SHP77 (cell line): ENCODE measurements around the gene REM2.
"Not testable (repeated sequence)": the region's sequence is repeated elsewhere in the genome, so short reads cannot be mapped to it uniquely, and the experiment has no call there.

Experiments used
- DNase-seq, 2 experiments: peaks; one replicate each; lab custom pipeline; 2025; lab: John Stamatoyannopoulos, UW

Gene REM2

DNA sequence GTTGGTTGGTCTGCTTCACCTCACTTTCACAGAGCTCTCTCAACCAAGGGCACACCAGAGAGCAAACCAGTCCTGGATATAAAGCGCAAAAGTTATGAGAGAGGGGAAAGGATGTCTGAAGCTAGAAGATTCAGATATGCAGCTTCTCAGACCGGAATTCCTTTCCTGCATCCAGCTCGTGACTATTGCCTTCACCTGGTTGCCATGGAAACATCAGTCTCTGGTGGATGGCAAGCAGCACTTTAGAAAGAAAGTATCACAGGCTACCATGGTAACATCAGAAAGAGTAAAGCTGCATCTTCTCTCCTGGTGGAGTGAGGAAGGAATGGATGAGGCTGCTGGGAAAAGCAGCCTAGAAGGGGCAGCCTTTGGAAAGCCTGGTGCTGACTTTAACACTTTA, 13.7 kb downstream of the REM2 start:
- DNase-seq = no peak

DNA sequence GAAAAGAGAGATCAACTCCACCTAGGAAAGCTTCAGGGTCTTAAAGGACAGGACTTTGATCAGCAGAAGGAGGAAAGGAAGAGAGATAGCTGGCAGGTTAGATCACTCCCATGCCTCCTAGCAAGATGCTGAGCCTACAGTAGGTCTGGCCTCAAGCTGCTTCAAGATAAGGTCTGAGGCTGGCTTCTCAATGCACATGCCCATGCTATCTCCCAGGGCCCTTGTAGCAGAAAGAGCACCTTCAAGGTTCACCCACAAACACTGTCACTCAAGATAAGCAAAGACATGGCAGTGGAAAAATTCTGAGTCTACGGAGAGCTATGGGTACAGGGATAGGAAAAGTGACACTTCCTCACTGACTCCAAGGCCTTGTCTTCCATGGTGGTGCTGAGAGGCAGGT, 14.3 kb downstream of the REM2 start:
- DNase-seq = no peak

DNA sequence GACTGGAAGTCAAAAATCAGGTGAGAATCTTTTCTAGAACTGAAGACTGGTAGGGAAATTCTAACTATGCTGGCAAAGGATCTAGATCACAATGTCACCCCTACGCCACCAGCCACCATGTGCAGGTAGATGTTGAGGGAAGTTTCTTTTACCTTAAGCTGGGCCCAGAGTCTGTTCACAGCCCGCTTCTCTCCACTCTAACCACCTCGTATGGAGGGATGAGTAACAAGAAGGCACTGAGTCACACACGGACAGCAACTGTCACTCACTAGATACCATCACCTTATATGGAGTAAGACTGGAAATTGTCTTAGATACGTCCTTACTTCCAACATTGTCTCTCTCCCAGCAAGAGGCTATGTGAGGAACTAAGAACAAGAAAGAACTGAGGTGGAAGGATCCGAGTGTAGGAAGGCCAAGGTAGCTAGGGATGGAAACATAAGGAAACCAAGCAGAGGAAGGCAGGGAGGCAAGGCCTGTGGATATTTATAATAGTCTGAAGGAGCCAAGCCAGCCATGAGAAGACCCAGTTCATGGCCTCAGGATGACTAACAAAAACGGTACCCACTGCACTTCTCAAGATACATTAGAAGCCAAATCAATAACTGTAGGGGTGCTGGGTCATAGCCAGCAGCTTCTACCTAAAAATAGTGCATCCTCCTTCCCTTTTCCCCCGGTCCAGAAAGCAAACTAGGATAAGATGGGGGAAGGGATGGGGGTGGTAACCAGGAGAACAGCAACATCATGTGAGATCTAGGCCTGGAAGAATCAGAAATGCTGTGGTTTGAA, 15.5 kb downstream of the REM2 start:
- DNase-seq = no peak

DNA sequence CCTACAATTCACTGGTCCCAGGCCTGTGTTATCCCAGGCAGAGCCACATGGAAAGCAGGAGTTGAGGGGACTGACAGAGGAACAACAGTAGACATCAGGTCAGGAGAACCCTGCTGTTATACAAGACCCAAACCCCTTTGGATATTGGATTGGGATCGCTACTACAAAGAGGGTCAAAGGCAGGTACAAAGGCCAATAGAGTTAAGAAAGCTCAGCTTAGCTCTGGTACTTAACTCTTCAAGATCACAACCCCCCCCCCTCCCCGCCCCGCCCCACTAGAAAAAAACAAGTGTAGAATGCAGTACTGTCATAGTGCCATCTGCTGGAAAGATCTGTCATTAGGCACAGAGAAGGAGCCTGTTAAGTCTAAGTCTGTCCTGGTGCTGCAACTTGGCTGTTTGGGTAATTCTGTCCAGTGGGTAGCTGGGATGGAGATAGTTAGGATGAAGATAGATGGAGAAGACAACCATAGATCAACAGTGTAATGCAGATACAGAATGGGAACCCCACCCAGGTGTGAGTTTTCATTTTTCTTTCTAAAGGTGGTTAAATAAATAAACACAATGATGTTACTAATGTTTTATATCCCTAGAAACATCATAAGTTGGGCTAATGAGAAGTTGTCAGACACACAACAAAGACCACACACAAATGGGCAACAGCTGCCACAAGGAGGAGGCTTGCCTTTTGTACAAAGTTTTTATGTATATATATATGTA, 17.2 kb downstream of the REM2 start:
- DNase-seq = peak; percentile 38 to 49

DNA sequence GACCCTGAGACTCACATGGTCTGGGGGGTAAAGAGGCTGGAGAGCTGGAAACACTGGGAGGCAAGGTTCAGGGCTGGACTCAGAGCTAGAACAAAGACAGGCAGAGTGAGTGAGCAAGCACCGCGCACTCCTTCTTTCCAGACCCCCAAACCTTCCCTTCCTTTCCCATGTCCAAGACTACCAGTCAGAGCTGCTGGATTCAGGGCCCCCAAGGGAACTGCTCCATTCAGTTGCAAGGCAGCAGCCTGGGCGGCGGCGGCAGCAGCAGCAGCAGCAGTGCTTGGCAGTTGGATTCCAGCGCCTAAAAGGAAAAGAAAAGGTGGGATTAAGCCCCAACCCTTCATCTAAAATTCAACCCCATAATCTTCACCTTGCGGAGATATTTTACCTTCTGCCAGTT, 18.8 kb downstream of the REM2 start:
- DNase-seq = no peak

DNA sequence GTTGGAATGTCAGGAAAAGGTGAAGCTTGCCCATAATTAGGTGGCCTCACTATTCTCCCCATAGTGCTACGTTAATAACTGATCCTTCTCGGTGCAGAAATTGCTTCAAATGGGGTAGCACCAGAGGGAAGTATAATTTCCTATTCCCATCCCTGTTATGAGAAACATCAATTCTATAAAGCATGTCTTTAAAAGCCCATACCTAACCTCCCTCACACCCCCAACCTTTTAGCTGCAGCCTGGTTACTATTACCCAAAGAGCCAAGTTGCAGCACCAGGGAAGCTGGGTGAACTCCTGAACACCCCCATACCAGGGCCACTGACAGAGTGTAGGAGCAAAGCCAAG, 20.7 kb downstream of the REM2 start:
- DNase-seq = no peak

DNA sequence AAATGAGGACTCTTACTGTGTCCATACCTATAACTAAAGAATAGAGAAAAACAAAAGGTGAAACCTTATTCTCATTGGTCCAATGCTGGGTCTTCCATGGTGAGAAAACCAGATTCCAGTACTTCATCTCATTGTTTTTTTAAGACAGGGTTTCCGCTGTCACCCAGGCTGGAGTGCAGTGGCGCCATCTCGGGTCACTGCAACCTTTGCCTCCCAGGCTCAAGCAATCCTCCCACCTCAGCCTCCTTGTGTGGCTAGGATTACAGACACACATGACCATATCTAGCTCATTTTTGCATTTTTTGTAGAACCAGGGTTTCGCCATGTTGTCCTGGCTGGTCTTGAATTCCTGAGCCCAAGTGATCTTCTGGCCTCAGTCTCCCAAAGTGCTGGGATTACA, 22.6 kb downstream of the REM2 start:
- DNase-seq = no peak

DNA sequence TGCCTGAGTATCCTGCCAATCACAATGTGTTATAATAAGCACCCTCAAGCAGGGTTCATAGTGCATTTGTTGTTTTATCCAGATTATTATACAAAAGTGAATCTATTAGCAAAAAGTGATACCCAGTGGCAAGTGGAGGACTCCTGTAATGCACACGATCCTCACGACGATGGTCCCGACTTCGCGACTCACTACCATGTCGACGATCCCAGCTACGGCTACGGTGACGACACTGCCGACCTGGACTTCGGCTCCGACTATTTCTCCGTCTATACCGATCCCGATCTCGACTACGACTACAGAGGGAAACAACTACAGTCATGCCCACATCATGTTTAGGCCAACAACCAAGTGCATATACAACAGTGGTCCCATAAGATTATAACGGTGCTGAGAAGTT, 23.1 kb downstream of the REM2 start:
- no peak for DNase-seq

DNA sequence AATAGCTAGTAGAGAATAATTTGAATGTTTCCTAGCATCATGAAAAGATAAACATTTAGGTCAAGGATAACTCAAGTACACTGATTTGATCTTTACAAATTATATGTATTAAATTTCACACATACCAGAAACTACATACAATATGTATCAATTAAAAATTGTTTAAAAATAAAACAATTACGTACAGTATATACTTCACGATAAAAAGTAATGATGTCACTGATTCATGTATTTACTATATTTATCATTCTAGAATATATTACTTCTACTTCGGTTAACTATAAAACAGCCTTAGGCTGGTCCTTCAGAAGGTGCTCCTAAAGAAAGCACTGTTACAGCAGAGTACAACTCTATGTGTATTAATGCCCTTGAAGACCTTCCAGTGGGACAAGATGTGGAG, 24.4 kb downstream of the REM2 start:
- DNase-seq = no peak

DNA sequence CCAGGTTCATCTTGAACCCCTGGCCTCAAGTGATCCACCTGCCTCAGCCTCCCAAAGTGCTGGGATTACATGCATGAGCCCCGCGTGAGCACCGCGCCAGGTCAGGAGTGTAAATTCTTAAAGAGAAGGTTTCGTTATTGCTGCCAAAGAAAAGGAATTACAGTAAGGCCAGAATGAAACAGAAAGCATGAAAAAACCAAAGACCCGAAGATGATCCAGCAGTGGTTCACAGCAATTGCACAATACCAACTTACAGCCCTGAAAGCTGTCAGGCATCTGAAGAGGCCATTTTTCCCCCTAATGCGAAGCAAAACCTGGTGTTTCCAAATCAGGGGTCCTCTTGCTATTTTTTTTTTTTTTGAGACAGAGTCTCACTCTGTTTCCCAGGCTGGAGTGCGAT, 25.6 kb downstream of the REM2 start:
- no peak for DNase-seq

DNA sequence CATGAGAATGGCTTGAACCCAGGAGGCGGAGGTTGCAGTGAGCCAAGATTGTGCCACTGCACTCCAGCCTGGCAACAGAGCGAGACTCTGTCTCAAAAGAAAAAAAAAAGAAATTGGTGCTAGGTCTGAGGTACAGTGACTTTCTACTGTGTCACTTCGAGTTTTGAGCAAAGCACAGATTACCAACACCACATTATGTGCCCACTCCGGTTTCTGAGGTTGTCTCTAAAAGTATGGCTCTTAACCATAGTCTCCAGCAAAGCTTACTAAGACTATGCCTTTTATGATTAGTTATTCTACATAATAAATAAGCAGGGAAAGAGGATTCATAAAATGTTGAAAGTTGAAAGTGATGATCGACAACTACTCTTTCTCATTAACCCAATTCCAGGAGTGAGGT, 27.9 kb downstream of the REM2 start:
- DNase-seq = no peak

DNA sequence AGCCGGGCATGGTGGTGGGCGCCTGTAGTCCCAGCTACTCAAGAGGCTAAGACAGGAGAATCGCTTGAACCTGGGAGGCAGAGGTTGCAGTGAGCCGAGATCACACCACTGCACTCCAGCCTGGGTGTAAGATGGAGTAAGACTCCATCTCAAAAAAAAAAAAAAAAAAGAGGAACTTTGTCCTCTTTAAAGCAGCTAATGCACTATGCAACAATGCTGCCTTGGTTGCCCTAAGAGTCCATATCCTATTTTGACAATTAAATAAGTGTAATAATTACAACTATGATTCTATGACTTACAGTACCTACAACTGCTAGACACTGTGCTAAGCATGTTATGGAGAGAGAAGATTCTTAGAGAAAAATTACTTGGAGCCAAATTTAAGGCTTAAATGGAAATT, 31.8 kb downstream of the REM2 start:
- DNase-seq = not testable (repeated sequence)

DNA sequence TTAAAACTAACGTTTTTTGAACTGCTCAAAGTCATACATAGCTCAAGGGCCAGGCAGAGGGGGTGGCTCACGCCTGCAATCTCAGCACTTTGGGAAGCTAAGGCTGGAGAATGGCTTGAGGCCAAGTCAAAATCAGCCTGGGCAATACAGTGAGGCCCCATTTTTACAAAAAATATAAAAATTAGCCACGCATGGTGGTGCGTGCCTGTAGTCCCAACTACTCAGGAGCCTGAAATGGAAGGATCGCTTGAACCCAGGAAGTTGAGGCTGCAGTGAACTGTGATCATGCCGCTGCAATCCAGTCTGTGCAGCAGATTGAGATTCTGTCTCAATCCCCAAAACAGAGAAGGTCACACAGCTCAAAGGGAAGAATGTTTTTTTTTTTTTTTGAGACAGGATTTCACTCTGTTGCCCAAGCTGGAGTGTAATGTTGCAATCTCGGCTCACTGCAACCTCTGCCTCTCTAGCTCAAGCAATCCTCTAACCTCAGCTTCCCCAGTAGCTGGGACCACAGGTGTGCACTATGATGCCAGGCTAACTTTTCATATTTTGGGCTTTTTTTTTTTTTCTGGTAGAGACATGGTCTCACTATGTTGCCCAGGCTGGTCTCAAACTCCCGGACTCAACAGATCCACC, 33.0 kb downstream of the REM2 start:
- DNase-seq = no peak

DNA sequence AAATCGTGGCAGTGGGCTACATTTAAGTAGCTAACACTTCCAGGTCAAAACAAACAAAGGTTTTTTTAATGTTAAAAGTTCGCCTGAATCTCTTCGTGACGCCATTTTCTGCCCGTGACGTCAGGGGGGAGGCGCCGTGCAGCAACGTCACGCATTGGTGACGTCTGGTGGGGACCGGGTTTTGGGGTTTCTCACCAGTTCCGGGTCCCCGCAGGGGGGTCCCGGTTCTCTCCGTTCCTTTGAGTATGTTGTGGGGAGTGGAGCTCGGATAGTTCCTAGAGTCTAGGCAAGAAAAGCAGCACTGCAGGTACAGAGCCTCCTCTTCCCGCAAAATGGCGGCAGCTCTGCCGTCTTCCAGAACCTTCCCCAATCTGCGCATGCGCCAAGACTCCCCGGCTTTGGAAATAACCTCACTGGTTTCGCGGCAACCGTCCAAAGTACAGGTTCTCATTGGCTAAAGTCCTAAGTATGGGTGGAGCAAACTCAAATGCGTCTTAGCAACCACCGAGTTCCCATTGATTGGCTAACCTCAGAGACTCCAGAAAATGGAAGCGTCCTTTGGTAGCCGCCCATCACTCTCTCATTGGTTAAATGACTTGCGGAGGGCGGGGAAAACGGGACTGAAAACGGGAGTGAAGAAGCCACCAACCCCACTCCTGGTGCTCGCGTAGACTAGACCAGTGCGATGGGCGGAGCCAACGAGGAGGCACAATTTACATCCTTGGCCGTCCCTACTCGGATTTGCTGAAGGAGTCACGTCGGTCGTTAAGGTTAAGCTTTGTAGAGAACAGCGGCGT, 36.0 kb downstream of the REM2 start, which contains the start of gene RBM23:
TSS of gene RBM23 (minus strand) at position 346 of the 797 bp plus-strand sequence.
- peak; percentile 100 for DNase-seq

DNA sequence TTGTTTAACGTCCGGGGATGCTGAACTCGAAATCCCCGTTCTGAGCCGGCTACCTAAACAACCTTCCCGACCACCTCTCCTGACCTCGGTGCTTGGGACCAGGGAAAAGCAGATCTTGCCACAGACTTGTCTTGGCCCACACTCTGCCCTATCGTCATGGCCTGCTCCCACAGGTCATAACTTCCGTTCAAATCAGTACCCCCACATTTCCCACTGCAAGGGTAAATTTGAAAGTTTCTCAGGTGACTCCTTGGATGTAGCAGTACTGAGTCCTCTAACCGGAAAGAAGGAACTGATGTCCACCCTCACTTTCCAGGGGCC, 36.5 kb downstream of the REM2 start:
- DNase-seq = no peak

DNA sequence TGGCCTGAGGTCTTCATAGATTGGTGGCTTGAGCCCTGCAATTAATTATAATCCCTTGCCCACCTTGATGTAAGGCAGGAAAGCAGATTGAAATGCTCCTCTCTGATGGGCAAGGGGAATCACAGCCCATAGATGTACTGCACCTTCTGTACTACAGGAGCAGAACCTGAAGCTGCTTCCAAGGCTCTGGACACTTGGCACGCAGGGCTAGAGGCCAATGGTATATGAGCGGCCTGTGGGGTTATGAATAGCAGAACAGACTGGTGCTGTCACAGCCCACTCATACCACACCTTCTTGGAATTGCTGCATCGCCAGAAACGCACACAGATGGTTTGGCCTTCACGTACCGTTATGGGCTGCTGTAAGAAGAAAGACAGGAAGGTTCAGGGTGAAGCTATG, 37.7 kb downstream of the REM2 start:
- no peak for DNase-seq

DNA sequence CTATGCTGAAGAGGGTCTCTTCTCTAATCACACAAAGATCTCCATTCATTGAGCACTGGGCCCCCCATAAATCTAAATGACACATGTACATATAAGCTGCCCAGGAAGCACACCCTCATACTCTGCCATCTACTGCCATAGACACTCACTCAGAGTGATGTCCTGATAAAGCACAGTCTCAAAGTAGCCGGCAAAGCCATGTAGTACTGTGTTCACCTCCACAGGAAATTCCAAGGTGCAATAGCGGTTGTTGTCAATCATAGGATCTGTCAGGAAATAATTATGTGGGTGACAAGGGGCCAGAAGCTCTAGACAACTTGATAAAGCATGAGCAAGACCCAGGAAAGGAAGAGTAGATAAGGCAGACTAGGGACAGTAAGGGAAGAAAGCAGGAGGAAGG, 39.3 kb downstream of the REM2 start:
- DNase-seq = no peak

DNA sequence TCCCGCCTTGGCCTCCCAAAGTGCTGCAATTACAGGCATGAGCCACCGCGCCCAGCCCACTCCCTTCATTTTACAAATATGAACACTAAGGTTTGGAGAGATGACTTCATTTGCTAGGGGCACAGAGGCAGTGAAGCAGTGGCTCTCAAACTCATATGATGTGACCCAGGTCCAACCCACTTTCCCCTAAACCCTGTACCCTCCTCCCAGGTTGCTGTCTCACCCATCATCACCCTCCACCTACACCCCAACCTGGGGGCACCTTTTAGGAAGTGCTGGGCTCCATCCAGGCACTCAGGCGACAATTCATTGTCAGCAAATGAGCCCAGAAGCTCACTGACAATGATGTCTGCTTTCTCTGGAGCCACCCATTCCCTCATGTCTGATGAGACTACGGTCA, 40.7 kb downstream of the REM2 start:
- DNase-seq = no peak

DNA sequence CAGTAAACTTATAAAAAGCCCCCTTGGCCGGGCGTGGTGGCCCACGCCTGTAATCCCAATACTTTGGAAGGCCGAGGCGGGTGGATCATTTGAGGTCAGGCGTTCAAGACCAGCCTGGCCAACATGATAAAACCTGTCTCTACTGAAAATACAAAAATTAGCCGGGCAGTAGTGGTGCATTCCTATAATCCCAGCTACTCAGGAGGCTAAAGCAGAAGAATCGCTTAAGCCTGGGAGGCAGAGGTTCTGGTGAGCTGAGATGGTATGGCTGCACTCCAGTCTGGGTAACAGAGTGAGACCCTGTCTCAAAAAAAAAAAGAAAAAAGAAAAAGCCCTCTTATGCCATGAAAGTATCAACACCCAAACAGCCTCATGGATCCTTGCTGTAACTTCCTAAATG, 42.5 kb downstream of the REM2 start:
- no peak for DNase-seq

DNA sequence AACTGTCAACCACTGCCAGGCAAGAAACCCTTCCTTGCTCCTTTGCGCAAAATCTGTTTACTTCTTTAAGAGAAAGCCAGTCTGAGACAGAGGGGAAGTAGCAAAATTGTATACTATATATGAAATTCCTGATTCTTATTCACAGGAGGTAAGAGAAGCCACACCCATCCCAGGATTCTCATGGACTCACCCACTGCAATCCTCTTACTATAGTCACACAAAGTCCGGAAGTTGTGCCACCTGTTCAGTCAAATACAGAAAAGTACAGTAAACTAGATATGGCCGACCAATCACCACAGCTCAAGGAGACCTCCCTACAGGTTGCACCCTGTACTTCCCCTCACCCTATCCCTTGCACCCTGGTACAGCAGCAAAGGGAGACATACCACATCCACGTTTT, 43.3 kb downstream of the REM2 start:
- DNase-seq = no peak

DNA sequence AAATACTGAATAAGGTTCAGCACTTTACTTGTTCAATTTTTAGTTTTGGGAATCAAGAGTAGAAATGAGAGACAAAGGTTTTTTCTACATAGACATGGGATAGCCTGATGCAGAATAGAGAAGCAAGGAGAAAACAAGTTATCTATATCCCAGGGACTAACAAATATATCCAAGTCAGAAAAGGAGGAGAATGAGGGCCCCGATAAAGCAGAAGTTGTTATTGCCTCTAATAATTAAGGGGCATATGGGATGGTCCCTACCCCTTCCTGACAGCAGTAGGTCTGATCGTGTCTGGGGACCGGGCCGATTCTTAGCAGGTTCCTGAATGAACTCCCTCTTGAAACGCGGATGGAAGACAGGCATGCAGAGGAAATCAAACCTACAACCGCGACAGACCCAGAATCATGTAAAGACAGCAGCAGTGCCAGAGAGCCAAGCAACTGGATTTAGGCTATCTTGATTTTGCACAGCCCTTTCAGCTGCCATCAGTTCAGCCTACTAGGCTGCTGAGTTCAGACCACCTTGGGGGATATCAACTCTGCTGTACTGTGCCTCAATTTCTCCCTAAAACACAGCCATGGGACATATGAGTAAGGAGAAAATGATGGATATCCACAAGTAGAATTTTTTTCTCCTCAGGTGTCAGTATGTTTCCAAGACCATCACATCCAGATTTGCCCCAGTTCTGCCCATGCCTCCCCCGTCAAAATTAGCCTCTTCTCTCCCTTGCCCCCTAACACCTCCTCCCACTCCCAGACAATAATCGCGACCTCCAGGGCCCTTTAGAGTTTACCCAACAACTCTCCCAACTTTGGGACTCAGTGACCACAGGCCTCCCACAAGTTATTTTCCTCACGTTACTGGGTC, 45.4 kb downstream of the REM2 start:
- no peak for DNase-seq
